Right ventricle myocardium inferior (tissue), 1 donor: ENCODE results near the gene ODF4. TPM values are rescaled to one million over a fixed set of nuclear protein-coding genes. Genes with fewer than 3 reads are reported as not detected.
"Not testable (repeated sequence)": the region's sequence is repeated elsewhere in the genome, so short reads cannot be mapped to it uniquely, and the experiment has no call there.

Experiments used
- ATAC-seq: fragments of 200-7000 bp; cut with Tn5 transposase; one replicate; pipeline ENCODE4 v1.9.1; 2020; ENCODE audit warnings: mild to moderate bottlenecking, moderate library complexity
- DNase-seq: peaks from one replicate; pipeline ENCODE4 v3.0.0; 2021; ENCODE audit errors: missing footprints
- intact Hi-C: fragments of 100-400 bp; cut with DNase I; formaldehyde crosslinking; loops from one replicate; pipeline ENCODE4 v1.11.0; 2022
- total RNA-seq: library from RNA; stranded (reverse); fragmentation: NEBNext Ultra II Directional; extraction: Animal tissue kit (Norgen Biotek cat#: 25700); gene quantifications from one replicate; pipeline ENCODE4 v1.2.1, GENCODE V29; 2021
- donor health status: DM: no; HTN: yes; CAD: no; lungs with severe emphysema.

ODF4 gene
- total RNA-seq, 1 donor from 2014 or later = not detected

GRCh38 chr17:8359769-8360168 is 20.1 kb downstream of the ODF4 start:
- DNase-seq = no peak
- ATAC-seq = peak; percentile 87
- intact Hi-C loops = loop anchor here (2.0 to 5.0 kb wide), 2 partner anchors 32 to 49 kb away; partner anchors contain the start of gene ARHGEF15

GRCh38 chr17:8360260-8360659 is 20.6 kb downstream of the ODF4 start:
- ATAC-seq (no peak), DNase-seq (no peak)
- intact Hi-C loops = loop anchor here (2.0 to 5.0 kb wide), 2 partner anchors 33 to 49 kb away; partner anchors contain the start of gene ARHGEF15

- ATAC-seq = no peak
- no peak for DNase-seq
- intact Hi-C loops = loop anchor here (2.0 to 5.0 kb wide), 2 partner anchors 33 to 50 kb away; partner anchors contain the start of gene ARHGEF15
Measured at GRCh38 chr17:8360751-8361150, 21.1 kb downstream of the ODF4 start.

- no peak for ATAC-seq
- no peak for DNase-seq
- intact Hi-C loops = loop anchor here (5.0 kb wide), 1 partner anchor 35 kb away; no protein-coding TSS in a partner anchor
Measured at GRCh38 chr17:8362651-8363332, 23.2 kb downstream of the ODF4 start.

- no peak for DNase-seq
- intact Hi-C loops = no loop called here
- no peak for ATAC-seq
Measured at GRCh38 chr17:8365143-8365542, 25.5 kb downstream of the ODF4 start.

GRCh38 chr17:8366231-8366630 is 26.6 kb downstream of the ODF4 start:
- ATAC-seq (no peak), DNase-seq (no peak)
- intact Hi-C loops = no loop called here

- intact Hi-C loops = no loop called here
- ATAC-seq (no peak), DNase-seq (no peak)
Measured at GRCh38 chr17:8368193-8368592, 28.6 kb downstream of the ODF4 start.

GRCh38 chr17:8369944-8370343 is 30.3 kb downstream of the ODF4 start:
- DNase-seq (no peak), ATAC-seq (no peak)
- intact Hi-C loops = no loop called here

- intact Hi-C loops = no loop called here
- ATAC-seq (no peak), DNase-seq (no peak)
Measured at GRCh38 chr17:8371786-8372185, 32.1 kb downstream of the ODF4 start.

- ATAC-seq (no peak), DNase-seq (no peak)
- intact Hi-C loops = no loop called here
Measured at GRCh38 chr17:8372422-8372821, 32.8 kb downstream of the ODF4 start.

- intact Hi-C loops, DNase-seq, ATAC-seq: not testable (repeated sequence)
Measured at GRCh38 chr17:8373856-8374255, 34.2 kb downstream of the ODF4 start.

- ATAC-seq (peak; percentile 14), DNase-seq (no peak)
- intact Hi-C loops = loop anchor here (5.0 kb wide), 1 partner anchor 63 kb away; the partner anchor contains the start of gene ARHGEF15
Measured at GRCh38 chr17:8375738-8376259, 36.2 kb downstream of the ODF4 start.

- intact Hi-C loops = loop anchor here (5.0 kb wide), 1 partner anchor 64 kb away; the partner anchor contains the start of gene ARHGEF15
- ATAC-seq = peak; percentile 98
- peak; percentile 94 for DNase-seq
Measured at GRCh38 chr17:8376271-8377067, 36.8 kb downstream of the ODF4 start, which contains the start of gene KRABD2. KRABD2 (minus strand) TSS chr17:8376704.

- DNase-seq = no peak
- intact Hi-C loops = loop anchor here (5.0 kb wide), 1 partner anchor 65 kb away; the partner anchor contains the start of gene ARHGEF15
- no peak for ATAC-seq
Measured at GRCh38 chr17:8377422-8377821, 37.8 kb downstream of the ODF4 start.

- intact Hi-C loops = loop anchor here (5.0 kb wide), 1 partner anchor 66 kb away; the partner anchor contains the start of gene ARHGEF15
- not testable (repeated sequence) for ATAC-seq, DNase-seq
Measured at GRCh38 chr17:8378117-8378516, 38.5 kb downstream of the ODF4 start.

GRCh38 chr17:8380049-8380448 is 40.4 kb downstream of the ODF4 start:
- ATAC-seq (no peak), DNase-seq (no peak)
- intact Hi-C loops = no loop called here

GRCh38 chr17:8382052-8382879 is 42.6 kb downstream of the ODF4 start:
- DNase-seq (no peak), ATAC-seq (no peak)
- intact Hi-C loops = loop anchor here (2.0 kb wide), 1 partner anchor 53 kb away; the partner anchor contains the start of gene NDEL1

GRCh38 chr17:8382880-8383142 is 43.2 kb downstream of the ODF4 start:
- DNase-seq (no peak), ATAC-seq (peak; percentile 9)
- intact Hi-C loops = loop anchor here (2.0 kb wide), 1 partner anchor 52 kb away; the partner anchor contains the start of gene NDEL1
